ENCODE results near the gene ZNF678.
A peak's percentile ranks its signal among the peaks of the same experiment; 100 is the strongest.
"Not testable (repeated sequence)": the region's sequence is repeated elsewhere in the genome, so short reads cannot be mapped to it uniquely, and the experiment has no call there.

Gene ZNF678

GRCh38 chr1:227685807-227686206 lies 122.5 kb downstream of the ZNF678 start:
- Histone ChIP-seq H3K36me3 (ENCODE audit: control insufficient read depth, insufficient read depth, low read length) (no peaks in the 10 kb centered on the region), H3K27me3 (replicated peaks; ENCODE audit: control insufficient read depth, insufficient read depth, low read length) (no peaks in the 10 kb centered on the region), H3K4me3 (replicated peaks; ENCODE audit: low read depth, low read length) (no peak overlapping the region)
- DNase-seq (ENCODE audit: extremely low read depth, insufficient read length), result no peak
- TF ChIP-seq CTCF (IDR thresholded peaks at IDR 0.05; ENCODE audit: insufficient read depth, low read length, poor library complexity, severe bottlenecking), result no peak

- Histone ChIP-seq H3K27me3 (replicated peaks; ENCODE audit: control insufficient read depth, insufficient read depth, low read length) (no peaks in the 10 kb centered on the region), H3K4me3 (replicated peaks; ENCODE audit: low read depth, low read length) (no peak overlapping the region), H3K36me3 (ENCODE audit: control insufficient read depth, insufficient read depth, low read length) (no peaks in the 10 kb centered on the region)
- DNase-seq (ENCODE audit: extremely low read depth, insufficient read length), result no peak
- TF ChIP-seq CTCF (IDR thresholded peaks at IDR 0.05; ENCODE audit: insufficient read depth, low read length, poor library complexity, severe bottlenecking), result no peak
Measured at GRCh38 chr1:227697321-227697864, 134.0 kb downstream of the ZNF678 start.

- not testable (repeated sequence) for DNase-seq (ENCODE audit: extremely low read depth, insufficient read length); H3K27me3 ChIP-seq (replicated peaks; ENCODE audit: control insufficient read depth, insufficient read depth, low read length); H3K4me3 ChIP-seq (replicated peaks; ENCODE audit: low read depth, low read length); H3K36me3 ChIP-seq (ENCODE audit: control insufficient read depth, insufficient read depth, low read length)
Measured at GRCh38 chr1:227701631-227702030, 138.3 kb downstream of the ZNF678 start.

- TF ChIP-seq CTCF (IDR thresholded peaks at IDR 0.05; ENCODE audit: insufficient read depth, low read length, poor library complexity, severe bottlenecking), result no peak
- H3K4me3 ChIP-seq (replicated peaks; ENCODE audit: low read depth, low read length), result no peak overlapping the region
- no peaks in the 10 kb centered on the region for H3K36me3 ChIP-seq (ENCODE audit: control insufficient read depth, insufficient read depth, low read length)
- H3K27me3 ChIP-seq (replicated peaks; ENCODE audit: control insufficient read depth, insufficient read depth, low read length), result no peaks in the 10 kb centered on the region
- DNase-seq (ENCODE audit: extremely low read depth, insufficient read length), result no peak
Measured at GRCh38 chr1:227707846-227708245, 144.5 kb downstream of the ZNF678 start.

GRCh38 chr1:227709451-227709850 lies 146.1 kb downstream of the ZNF678 start:
- Histone ChIP-seq H3K27me3 (replicated peaks; ENCODE audit: control insufficient read depth, insufficient read depth, low read length) (no peaks in the 10 kb centered on the region), H3K4me3 (replicated peaks; ENCODE audit: low read depth, low read length) (no peak overlapping the region), H3K36me3 (ENCODE audit: control insufficient read depth, insufficient read depth, low read length) (no peaks in the 10 kb centered on the region)
- no peak for TF ChIP-seq CTCF (IDR thresholded peaks at IDR 0.05; ENCODE audit: insufficient read depth, low read length, poor library complexity, severe bottlenecking)
- no peak for DNase-seq (ENCODE audit: extremely low read depth, insufficient read length)

- not testable (repeated sequence) for H3K27me3 ChIP-seq (replicated peaks; ENCODE audit: control insufficient read depth, insufficient read depth, low read length); H3K4me3 ChIP-seq (replicated peaks; ENCODE audit: low read depth, low read length); DNase-seq (ENCODE audit: extremely low read depth, insufficient read length); H3K36me3 ChIP-seq (ENCODE audit: control insufficient read depth, insufficient read depth, low read length)
Measured at GRCh38 chr1:227710474-227710873, 147.1 kb downstream of the ZNF678 start.

- DNase-seq (ENCODE audit: extremely low read depth, insufficient read length), result peak; percentile 71
- H3K4me3 ChIP-seq (replicated peaks; ENCODE audit: low read depth, low read length), result no peak overlapping the region
- H3K27me3 ChIP-seq (replicated peaks; ENCODE audit: control insufficient read depth, insufficient read depth, low read length), result no peaks in the 10 kb centered on the region
- H3K36me3 ChIP-seq (ENCODE audit: control insufficient read depth, insufficient read depth, low read length), result no peaks in the 10 kb centered on the region
- TF ChIP-seq CTCF (IDR thresholded peaks at IDR 0.05; ENCODE audit: insufficient read depth, low read length, poor library complexity, severe bottlenecking), result no peak
Measured at GRCh38 chr1:227712648-227713047, 149.3 kb downstream of the ZNF678 start.

All from GM06990 (cell line).